Vagina (tissue), 2 donors: ENCODE data around the gene VPS33B.

Experiments
- POLR2A ChIP-seq, 2 donors: fragments of 450-650 bp; IDR thresholded peaks; one replicate each; pipeline ENCODE4 v1.6.1; 2017; ENCODE audit warnings: antibody characterized with exemption in 2 of 2, mild to moderate bottlenecking in 2 of 2, moderate library complexity in 2 of 2
- POLR2AphosphoS5 ChIP-seq, 2 donors: sonication (generic); formaldehyde crosslinking; IDR thresholded peaks; one replicate each; pipeline ENCODE4 v1.9.0; 2017; ENCODE audit warnings: antibody characterized with exemption in 2 of 2, mild to moderate bottlenecking in 2 of 2, low read depth in 1 of 2; ENCODE audit not compliant: insufficient read depth in 1 of 2
- TF ChIP-seq, protein P1 (sequence below), 3 experiments: fragments of 450-650 bp in 2 of 3; fragments of 200-600 bp in 1 of 3; sonication (generic) in 1 of 3; IDR thresholded peaks; one replicate each; pipeline ENCODE4 v1.5.1; 2017 to 2019; ENCODE audit warnings: antibody characterized with exemption in 3 of 3, mild to moderate bottlenecking in 2 of 3, moderate library complexity in 2 of 3

- TF ChIP-seq POLR2A (IDR thresholded peaks at IDR 0.05) (no peak), POLR2AphosphoS5 (IDR thresholded peaks at IDR 0.05; ENCODE audit: insufficient read depth in 1 of 2, low read depth in 1 of 2) (no peak)
- TF ChIP-seq, protein P1, sequence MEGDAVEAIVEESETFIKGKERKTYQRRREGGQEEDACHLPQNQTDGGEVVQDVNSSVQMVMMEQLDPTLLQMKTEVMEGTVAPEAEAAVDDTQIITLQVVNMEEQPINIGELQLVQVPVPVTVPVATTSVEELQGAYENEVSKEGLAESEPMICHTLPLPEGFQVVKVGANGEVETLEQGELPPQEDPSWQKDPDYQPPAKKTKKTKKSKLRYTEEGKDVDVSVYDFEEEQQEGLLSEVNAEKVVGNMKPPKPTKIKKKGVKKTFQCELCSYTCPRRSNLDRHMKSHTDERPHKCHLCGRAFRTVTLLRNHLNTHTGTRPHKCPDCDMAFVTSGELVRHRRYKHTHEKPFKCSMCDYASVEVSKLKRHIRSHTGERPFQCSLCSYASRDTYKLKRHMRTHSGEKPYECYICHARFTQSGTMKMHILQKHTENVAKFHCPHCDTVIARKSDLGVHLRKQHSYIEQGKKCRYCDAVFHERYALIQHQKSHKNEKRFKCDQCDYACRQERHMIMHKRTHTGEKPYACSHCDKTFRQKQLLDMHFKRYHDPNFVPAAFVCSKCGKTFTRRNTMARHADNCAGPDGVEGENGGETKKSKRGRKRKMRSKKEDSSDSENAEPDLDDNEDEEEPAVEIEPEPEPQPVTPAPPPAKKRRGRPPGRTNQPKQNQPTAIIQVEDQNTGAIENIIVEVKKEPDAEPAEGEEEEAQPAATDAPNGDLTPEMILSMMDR (IDR thresholded peaks at IDR 0.05) = no peak
These were observed 34.1 kb downstream of the VPS33B start for GRCh38 chr15:90988296-90988695.
